ENCODE measurements around the gene SCAMP5. TPM values are rescaled to one million over a fixed set of nuclear protein-coding genes. Genes with fewer than 3 reads are reported as not detected.

The SCAMP5 gene
- total RNA-seq, 3 donors from 2014 or later (not counting 1 experiment from before 2014, with no cell fraction given) = 0.09 to 2.7 (median 0.54) TPM

DNA sequence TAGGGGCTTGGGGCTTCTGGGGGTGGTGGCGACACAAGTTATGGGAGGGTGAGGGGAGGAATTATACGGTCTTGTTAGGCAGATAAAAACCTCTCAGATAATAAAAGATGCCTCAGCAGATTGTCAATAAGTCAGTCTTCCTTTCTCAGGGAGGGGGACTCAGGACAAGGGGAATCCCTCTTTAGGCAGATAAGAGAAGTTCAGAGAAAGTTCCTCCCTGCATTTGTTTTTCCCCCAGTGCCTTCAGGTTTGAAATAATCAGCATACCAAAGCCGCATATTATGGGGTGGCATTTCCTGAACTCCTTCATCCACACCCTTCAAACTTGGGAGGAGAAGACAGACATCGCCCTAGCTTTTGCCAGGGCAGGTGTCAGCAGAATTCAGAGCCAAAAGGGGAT is 36.5 kb downstream of the SCAMP5 start:
- Mint-ChIP-seq H3K9me3 (no peaks in the 10 kb centered on the region), H3K4me1 (peaks cover 12 to 14% of the 10 kb centered on the region in 2 donors), H3K27me3 (ENCODE audit: low read depth in 2 of 2) (no peaks in the 10 kb centered on the region), H3K27ac (no peak overlapping the region), H3K36me3 (no peaks in the 10 kb centered on the region), H3K4me3 (no peak overlapping the region)
- Histone ChIP-seq H3K9me3 (ENCODE audit: control insufficient read depth, insufficient read depth, low read length) (no peaks in the 10 kb centered on the region), H3K27me3 (ENCODE audit: control insufficient read depth, insufficient read depth, low read length) (no peaks in the 10 kb centered on the region), H3K4me3 (ENCODE audit: low read length) (no peak overlapping the region), H3K36me3 (ENCODE audit: control insufficient read depth, insufficient read depth, low read length) (peaks cover 3% of the 10 kb centered on the region), H3K27ac (ENCODE audit: low read length) (no peak overlapping the region), H3K4me1 (ENCODE audit: control insufficient read depth, insufficient read depth, low read length) (peaks cover 27% of the 10 kb centered on the region)
- ATAC-seq = no peak
- TF ChIP-seq CTCF (IDR thresholded peaks at IDR 0.05) = no peak
- no peak for DNase-seq
- intact Hi-C loops (cut with micrococcal nuclease) = no loop called here
- 44% methylated on average over 1 of the region's 4 CpGs for WGBS (ENCODE audit: insufficient coverage)

GRCh38 chr15:75032395-75032794 is 37.0 kb downstream of the SCAMP5 start:
- Histone ChIP-seq H3K9me3 (ENCODE audit: control insufficient read depth, insufficient read depth, low read length) (no peaks in the 10 kb centered on the region), H3K4me3 (ENCODE audit: low read length) (no peak overlapping the region), H3K4me1 (ENCODE audit: control insufficient read depth, insufficient read depth, low read length) (peaks cover 30% of the 10 kb centered on the region), H3K36me3 (ENCODE audit: control insufficient read depth, insufficient read depth, low read length) (peaks cover 3% of the 10 kb centered on the region), H3K27ac (ENCODE audit: low read length) (no peak overlapping the region), H3K27me3 (ENCODE audit: control insufficient read depth, insufficient read depth, low read length) (no peaks in the 10 kb centered on the region)
- Mint-ChIP-seq H3K9me3 (no peaks in the 10 kb centered on the region), H3K27ac (no peak overlapping the region), H3K4me1 (peaks cover 18 to 20% of the 10 kb centered on the region in 2 donors), H3K4me3 (no peak overlapping the region), H3K36me3 (no peaks in the 10 kb centered on the region), H3K27me3 (ENCODE audit: low read depth in 2 of 2) (no peaks in the 10 kb centered on the region)
- ATAC-seq = no peak
- no CpG with 5 or more reads among the region's 2 CpGs for WGBS (ENCODE audit: insufficient coverage)
- DNase-seq = no peak
- intact Hi-C loops (cut with micrococcal nuclease) = no loop called here
- no peak for TF ChIP-seq CTCF (IDR thresholded peaks at IDR 0.05)

- TF ChIP-seq CTCF (IDR thresholded peaks at IDR 0.05) = no peak
- Mint-ChIP-seq H3K36me3 (no peaks in the 10 kb centered on the region), H3K4me1 (peaks cover 30 to 33% of the 10 kb centered on the region in 2 donors), H3K27ac (no peak overlapping the region), H3K4me3 (no peak overlapping the region), H3K9me3 (no peaks in the 10 kb centered on the region), H3K27me3 (ENCODE audit: low read depth in 2 of 2) (no peaks in the 10 kb centered on the region)
- Histone ChIP-seq H3K4me1 (ENCODE audit: control insufficient read depth, insufficient read depth, low read length) (peaks cover 37% of the 10 kb centered on the region), H3K36me3 (ENCODE audit: control insufficient read depth, insufficient read depth, low read length) (no peaks in the 10 kb centered on the region), H3K4me3 (ENCODE audit: low read length) (no peak overlapping the region), H3K27ac (ENCODE audit: low read length) (no peak overlapping the region), H3K9me3 (ENCODE audit: control insufficient read depth, insufficient read depth, low read length) (no peaks in the 10 kb centered on the region), H3K27me3 (ENCODE audit: control insufficient read depth, insufficient read depth, low read length) (no peaks in the 10 kb centered on the region)
- no peak for DNase-seq
- intact Hi-C loops (cut with micrococcal nuclease) = no loop called here
- WGBS (ENCODE audit: insufficient coverage) = 68% methylated on average over 6 of the region's 6 CpGs
- no peak for ATAC-seq
Measured at GRCh38 chr15:75033809-75034208, 38.4 kb downstream of the SCAMP5 start.

- Mint-ChIP-seq H3K4me1 (peaks cover 28 to 34% of the 10 kb centered on the region in 2 donors), H3K9me3 (no peaks in the 10 kb centered on the region), H3K36me3 (no peaks in the 10 kb centered on the region), H3K27me3 (ENCODE audit: low read depth in 2 of 2) (no peaks in the 10 kb centered on the region), H3K27ac (no peak overlapping the region), H3K4me3 (no peak overlapping the region)
- DNase-seq = no peak
- no peak for TF ChIP-seq CTCF (IDR thresholded peaks at IDR 0.05)
- no peak overlapping the region for H3K4me3 ChIP-seq (ENCODE audit: low read length)
- H3K9me3 ChIP-seq (ENCODE audit: control insufficient read depth, insufficient read depth, low read length) = no peaks in the 10 kb centered on the region
- ATAC-seq = no peak
- H3K36me3 ChIP-seq (ENCODE audit: control insufficient read depth, insufficient read depth, low read length) = no peaks in the 10 kb centered on the region
- WGBS (ENCODE audit: insufficient coverage) = 75% methylated on average over 6 of the region's 8 CpGs
- no peaks in the 10 kb centered on the region for H3K27me3 ChIP-seq (ENCODE audit: control insufficient read depth, insufficient read depth, low read length)
- H3K27ac ChIP-seq (ENCODE audit: low read length) = no peak overlapping the region
- peaks cover 30% of the 10 kb centered on the region for H3K4me1 ChIP-seq (ENCODE audit: control insufficient read depth, insufficient read depth, low read length)
- intact Hi-C loops (cut with micrococcal nuclease) = no loop called here
Measured at GRCh38 chr15:75034615-75035014, 39.3 kb downstream of the SCAMP5 start.
